Left ventricle myocardium inferior (tissue), 1 donor: Measurements from ENCODE around the gene LRRC71. TPM values are rescaled to one million over a fixed set of nuclear protein-coding genes. Genes with fewer than 3 reads are reported as not detected.
A peak's percentile ranks its signal among the peaks of the same experiment; 100 is the strongest.

Experiments used
- DNase-seq: peaks from one replicate; pipeline ENCODE4 v3.0.0-alpha.2; 2020
- H3K27ac ChIP-seq: fragments of 200-600 bp; replicated peaks from 2 replicates; pipeline ENCODE4 v1.8.0; 2021
- H3K27me3 ChIP-seq: fragments of 200-600 bp; 2 replicates; pipeline ENCODE4 v1.8.0; 2021; ENCODE audit warnings: low read depth
- H3K36me3 ChIP-seq: fragments of 200-600 bp; 2 replicates; pipeline ENCODE4 v1.8.0; 2021
- H3K4me1 ChIP-seq: fragments of 200-600 bp; 2 replicates; pipeline ENCODE4 v1.8.0; 2021
- H3K4me3 ChIP-seq: fragments of 200-600 bp; 2 replicates; pipeline ENCODE4 v1.8.0; 2021; ENCODE audit warnings: mild to moderate bottlenecking, moderate library complexity
- H3K9me3 ChIP-seq: fragments of 200-600 bp; replicated peaks from 2 replicates; pipeline ENCODE4 v1.8.0; 2021
- CTCF ChIP-seq: fragments of 200-600 bp; IDR thresholded peaks from 2 replicates; pipeline ENCODE4 v1.8.0; 2021; ENCODE audit warnings: antibody characterized with exemption, mild to moderate bottlenecking, borderline replicate concordance
- intact Hi-C: fragments of 100-400 bp; cut with micrococcal nuclease; formaldehyde crosslinking; loops from one replicate; pipeline ENCODE4 v1.11.0; 2022
- long read RNA-seq: library from polyadenylated mRNA; unstranded; transcript quantifications from one replicate; pipeline ENCODE4 v2.0.0, GENCODE V29; 2021
- total RNA-seq: library from RNA; stranded (reverse); fragmentation: NEBNext Ultra II Directional; extraction: Animal tissue kit (Norgen Biotek cat#: 25700); gene quantifications from one replicate; pipeline ENCODE4 v1.2.1, GENCODE V29; 2021
- donor health status: DM: no; HTN: yes; CAD: no; lungs with severe emphysema.

Gene LRRC71
- 0.27 TPM for total RNA-seq
- long read RNA-seq: 0 reads

DNA sequence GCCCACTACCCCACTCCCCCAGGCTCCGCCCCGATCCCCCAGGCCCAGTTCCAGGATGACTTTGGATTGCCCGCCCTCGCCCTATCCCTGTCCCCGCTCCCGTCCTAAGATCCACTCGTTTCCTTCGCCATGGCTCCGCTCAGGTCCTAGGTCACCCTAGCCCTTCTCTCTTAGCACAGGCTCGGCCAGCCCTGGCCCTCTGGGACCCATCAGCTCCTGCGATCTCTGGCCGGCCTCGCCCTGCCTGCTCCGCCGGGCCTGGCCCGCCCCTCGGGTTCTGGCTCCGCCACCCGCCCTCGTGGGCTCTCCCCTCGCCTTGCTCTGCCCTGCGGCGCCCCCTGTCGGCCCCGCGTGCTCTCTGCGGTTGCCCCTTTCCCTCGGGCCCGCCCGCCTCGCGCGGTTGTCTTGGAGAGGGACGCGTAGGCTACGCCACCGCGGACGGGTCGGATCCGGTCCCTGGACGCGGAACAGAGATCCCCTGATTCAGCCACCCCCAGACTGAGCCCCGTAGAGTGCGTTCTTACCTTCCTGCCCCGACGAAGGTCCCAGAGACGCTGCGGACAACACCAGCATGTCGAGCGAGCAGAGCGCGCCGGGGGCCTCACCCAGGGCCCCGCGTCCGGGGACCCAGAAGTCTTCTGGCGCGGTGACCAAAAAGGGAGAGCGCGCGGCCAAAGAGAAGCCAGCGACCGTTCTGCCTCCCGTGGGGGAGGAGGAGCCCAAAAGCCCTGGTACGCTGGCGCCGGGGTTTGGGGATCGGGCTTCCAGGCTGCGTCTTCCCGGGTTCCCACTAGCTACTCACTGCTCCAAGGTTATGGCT lies at the start of gene LRRC71:
Gene LRRC71 (plus strand): TSS at position 400 of the 820 bp plus-strand sequence. CDS start 172 bp downstream, at position 572.
- intact Hi-C loops: no loop called here
- peak; percentile 97 for TF ChIP-seq CTCF
- Histone ChIP-seq H3K27ac (peak within 1 kb of the TSS; percentile 27), H3K9me3 (peaks cover 10% of the 10 kb centered on the region), H3K4me1 (peaks cover 29% of the 10 kb centered on the region), H3K27me3 (peaks cover 67% of the 10 kb centered on the region), H3K4me3 (peak within 1 kb of the TSS; percentile 44), H3K36me3 (peaks cover 30% of the 10 kb centered on the region)
- DNase-seq: peak; percentile 83

GRCh38 chr1:156873659-156874058 lies 46.8 kb upstream of the LRRC71 start:
- Histone ChIP-seq H3K4me3 (no peak overlapping the region), H3K36me3 (no peaks in the 10 kb centered on the region), H3K4me1 (no peaks in the 10 kb centered on the region), H3K27ac (no peak overlapping the region), H3K9me3 (no peaks in the 10 kb centered on the region), H3K27me3 (peaks cover 48% of the 10 kb centered on the region)
- DNase-seq: no peak
- TF ChIP-seq CTCF: no peak
- intact Hi-C loops: no loop called here

DNA sequence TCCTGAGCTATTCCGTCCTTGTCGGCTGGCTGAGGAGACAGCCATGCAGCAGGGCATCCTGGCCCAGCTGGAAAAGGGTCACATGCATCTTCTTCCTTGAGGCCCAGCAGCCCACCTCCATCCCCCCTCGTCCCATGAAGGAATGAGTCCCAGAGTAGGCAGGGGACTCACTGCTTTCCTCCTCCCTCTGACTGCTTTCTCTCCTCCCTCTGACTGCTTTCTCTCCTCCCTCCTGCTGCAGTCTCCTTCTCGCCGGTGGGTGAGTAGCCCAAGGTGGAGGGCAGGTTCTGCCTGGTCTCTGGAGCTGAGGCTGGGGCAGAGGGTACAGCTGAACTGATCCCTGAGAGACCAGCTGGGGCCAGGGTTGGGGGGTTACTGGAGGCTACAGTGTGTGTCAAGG lies 46.3 kb upstream of the LRRC71 start:
- H3K4me1 ChIP-seq: no peaks in the 10 kb centered on the region
- no peak overlapping the region for H3K27ac ChIP-seq
- H3K27me3 ChIP-seq: peaks cover 53% of the 10 kb centered on the region
- H3K4me3 ChIP-seq: no peak overlapping the region
- no peak for DNase-seq
- no peaks in the 10 kb centered on the region for H3K9me3 ChIP-seq
- intact Hi-C loops: no loop called here
- no peaks in the 10 kb centered on the region for H3K36me3 ChIP-seq
- no peak for TF ChIP-seq CTCF

GRCh38 chr1:156874572-156875340 lies 45.7 kb upstream of the LRRC71 start:
- no peak for TF ChIP-seq CTCF
- H3K4me1 ChIP-seq: no peaks in the 10 kb centered on the region
- DNase-seq: no peak
- no peaks in the 10 kb centered on the region for H3K9me3 ChIP-seq
- H3K27ac ChIP-seq: no peak overlapping the region
- H3K4me3 ChIP-seq: no peak overlapping the region
- intact Hi-C loops: no loop called here
- H3K36me3 ChIP-seq: no peaks in the 10 kb centered on the region
- H3K27me3 ChIP-seq: peaks cover 57% of the 10 kb centered on the region

- peaks cover 62% of the 10 kb centered on the region for H3K27me3 ChIP-seq
- TF ChIP-seq CTCF: no peak
- intact Hi-C loops: no loop called here
- H3K36me3 ChIP-seq: no peaks in the 10 kb centered on the region
- H3K4me3 ChIP-seq: no peak overlapping the region
- H3K4me1 ChIP-seq: no peaks in the 10 kb centered on the region
- H3K9me3 ChIP-seq: no peaks in the 10 kb centered on the region
- no peak overlapping the region for H3K27ac ChIP-seq
- no peak for DNase-seq
These were observed 45.2 kb upstream of the LRRC71 start for GRCh38 chr1:156875341-156875615.
